ENCODE results near the gene TCF12. TPM values are rescaled to one million over a fixed set of nuclear protein-coding genes. Genes with fewer than 3 reads are reported as not detected.
"Not testable (repeated sequence)": the region's sequence is repeated elsewhere in the genome, so short reads cannot be mapped to it uniquely, and the experiment has no call there.

The TCF12 gene
- polyA plus RNA-seq, 3 donors, result 15.8 to 52.5 (median 27.6) TPM

- H3K27ac Mint-ChIP-seq, result peak overlapping the region in 2 of 7 donors; percentile 7 to 8
- Histone ChIP-seq H3K9me3 (replicated peaks in 1 of 2; ENCODE audit: control insufficient read depth in 1 of 2, insufficient read depth in 1 of 2, low read length in 2 of 2) (peaks cover 7 to 13% of the 10 kb centered on the region in 2 donors), H3K27me3 (ENCODE audit: control insufficient read depth in 2 of 2, insufficient read depth in 2 of 2, low read length in 2 of 2) (no peaks in the 10 kb centered on the region), H4K20me1 (ENCODE audit: insufficient read depth, low read length) (peaks cover 5% of the 10 kb centered on the region), H3K4me3 (replicated peaks in 1 of 3; ENCODE audit: low read depth in 2 of 3, low read length in 3 of 3) (no peak overlapping the region), H3K4me1 (ENCODE audit: control insufficient read depth in 1 of 2, insufficient read depth in 2 of 2, low read length in 2 of 2) (peaks cover 22 to 45% of the 10 kb centered on the region in 2 donors), H3K27ac (ENCODE audit: low read depth in 1 of 2, low read length in 2 of 2) (no peak overlapping the region), H3K79me2 (ENCODE audit: insufficient read depth, low read length) (peaks cover 15% of the 10 kb centered on the region), H3K9ac (ENCODE audit: insufficient read depth, low read length, poor library complexity, severe bottlenecking) (no peak overlapping the region), H3K36me3 (replicated peaks in 1 of 2; ENCODE audit: control insufficient read depth in 1 of 2, insufficient read depth in 2 of 2, low read length in 2 of 2) (peaks cover 0 to 14% of the 10 kb centered on the region in 2 donors), H3K4me2 (replicated peaks; ENCODE audit: extremely low read depth, low read length, poor library complexity, severe bottlenecking) (no peak overlapping the region), H2AFZ (ENCODE audit: insufficient read depth, low read depth, low read length, poor library complexity, severe bottlenecking) (no peak overlapping the region)
- no peak for DNase-seq
- peaks cover 50% of the 10 kb centered on the region for H3K4me1 Mint-ChIP-seq
- intact Hi-C loops (cut with micrococcal nuclease), result no loop called here
- no peaks in the 10 kb centered on the region for H3K27me3 Mint-ChIP-seq (ENCODE audit: low read depth in 3 of 3)
- TF ChIP-seq CTCF (IDR thresholded peaks at IDR 0.05), result no peak
- peaks cover 19 to 30% of the 10 kb centered on the region in 2 donors for H3K36me3 Mint-ChIP-seq
- no peak overlapping the region for H3K4me3 Mint-ChIP-seq
- peaks cover 11 to 21% (median 17%) of the 10 kb centered on the region in 7 donors for H3K9me3 Mint-ChIP-seq
- WGBS (ENCODE audit: insufficient coverage), result 100% methylated on average over 2 of the region's 4 CpGs
Observed at GRCh38 chr15:57150066-57150865, 231.8 kb downstream of the TCF12 start.

DNA sequence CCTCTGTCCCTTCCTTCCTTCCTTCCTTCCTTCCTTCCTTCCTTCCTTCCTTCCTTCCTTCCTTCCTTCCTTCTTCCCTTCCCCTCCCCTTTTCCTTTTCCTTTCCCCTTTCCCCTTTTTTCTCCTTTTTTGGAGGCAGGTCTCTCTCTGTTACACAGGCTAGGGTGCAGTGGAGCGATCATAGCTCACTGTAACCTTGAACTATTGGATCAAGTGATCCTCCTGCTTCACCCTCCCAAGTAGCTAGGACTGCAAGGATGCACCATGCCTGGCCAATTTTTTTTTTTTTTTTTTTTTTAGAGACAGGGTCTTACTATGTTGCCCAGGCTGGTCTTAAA, 232.4 kb downstream of the TCF12 start:
- H3K27ac ChIP-seq (ENCODE audit: low read depth in 1 of 2, low read length in 2 of 2); H3K27me3 ChIP-seq (ENCODE audit: control insufficient read depth in 2 of 2, insufficient read depth in 2 of 2, low read length in 2 of 2); H4K20me1 ChIP-seq (ENCODE audit: insufficient read depth, low read length); H2AFZ ChIP-seq (ENCODE audit: insufficient read depth, low read depth, low read length, poor library complexity, severe bottlenecking); H3K4me2 ChIP-seq (replicated peaks; ENCODE audit: extremely low read depth, low read length, poor library complexity, severe bottlenecking); DNase-seq; H3K4me3 Mint-ChIP-seq; intact Hi-C loops (cut with micrococcal nuclease); H3K4me3 ChIP-seq (replicated peaks in 1 of 3; ENCODE audit: low read depth in 2 of 3, low read length in 3 of 3); H3K9ac ChIP-seq (ENCODE audit: insufficient read depth, low read length, poor library complexity, severe bottlenecking); H3K27me3 Mint-ChIP-seq (ENCODE audit: low read depth in 3 of 3): not testable (repeated sequence)
- H3K4me1 Mint-ChIP-seq, result peaks cover 50% of the 10 kb centered on the region
- H3K4me1 ChIP-seq (ENCODE audit: control insufficient read depth in 1 of 2, insufficient read depth in 2 of 2, low read length in 2 of 2), result peaks cover 22 to 45% of the 10 kb centered on the region in 2 donors
- peaks cover 15% of the 10 kb centered on the region for H3K79me2 ChIP-seq (ENCODE audit: insufficient read depth, low read length)
- peak overlapping the region in 1 of 7 donors; percentile 38 for H3K27ac Mint-ChIP-seq
- WGBS (ENCODE audit: insufficient coverage), result 90% methylated on average over 1 of the region's 1 CpG
- peaks cover 0 to 14% of the 10 kb centered on the region in 2 donors for H3K36me3 ChIP-seq (replicated peaks in 1 of 2; ENCODE audit: control insufficient read depth in 1 of 2, insufficient read depth in 2 of 2, low read length in 2 of 2)
- peaks cover 19 to 30% of the 10 kb centered on the region in 2 donors for H3K36me3 Mint-ChIP-seq
- peaks cover 7 to 13% of the 10 kb centered on the region in 2 donors for H3K9me3 ChIP-seq (replicated peaks in 1 of 2; ENCODE audit: control insufficient read depth in 1 of 2, insufficient read depth in 1 of 2, low read length in 2 of 2)
- H3K9me3 Mint-ChIP-seq, result peaks cover 11 to 21% (median 17%) of the 10 kb centered on the region in 7 donors

All from CD14-positive monocyte (primary cell).